Measurements from ENCODE around the gene GDPD2. TPM values are rescaled to one million over a fixed set of nuclear protein-coding genes. Genes with fewer than 3 reads are reported as not detected.

GDPD2 gene
- total RNA-seq, 2 donors from 2014 or later: 5.0 to 15.3 TPM

DNA sequence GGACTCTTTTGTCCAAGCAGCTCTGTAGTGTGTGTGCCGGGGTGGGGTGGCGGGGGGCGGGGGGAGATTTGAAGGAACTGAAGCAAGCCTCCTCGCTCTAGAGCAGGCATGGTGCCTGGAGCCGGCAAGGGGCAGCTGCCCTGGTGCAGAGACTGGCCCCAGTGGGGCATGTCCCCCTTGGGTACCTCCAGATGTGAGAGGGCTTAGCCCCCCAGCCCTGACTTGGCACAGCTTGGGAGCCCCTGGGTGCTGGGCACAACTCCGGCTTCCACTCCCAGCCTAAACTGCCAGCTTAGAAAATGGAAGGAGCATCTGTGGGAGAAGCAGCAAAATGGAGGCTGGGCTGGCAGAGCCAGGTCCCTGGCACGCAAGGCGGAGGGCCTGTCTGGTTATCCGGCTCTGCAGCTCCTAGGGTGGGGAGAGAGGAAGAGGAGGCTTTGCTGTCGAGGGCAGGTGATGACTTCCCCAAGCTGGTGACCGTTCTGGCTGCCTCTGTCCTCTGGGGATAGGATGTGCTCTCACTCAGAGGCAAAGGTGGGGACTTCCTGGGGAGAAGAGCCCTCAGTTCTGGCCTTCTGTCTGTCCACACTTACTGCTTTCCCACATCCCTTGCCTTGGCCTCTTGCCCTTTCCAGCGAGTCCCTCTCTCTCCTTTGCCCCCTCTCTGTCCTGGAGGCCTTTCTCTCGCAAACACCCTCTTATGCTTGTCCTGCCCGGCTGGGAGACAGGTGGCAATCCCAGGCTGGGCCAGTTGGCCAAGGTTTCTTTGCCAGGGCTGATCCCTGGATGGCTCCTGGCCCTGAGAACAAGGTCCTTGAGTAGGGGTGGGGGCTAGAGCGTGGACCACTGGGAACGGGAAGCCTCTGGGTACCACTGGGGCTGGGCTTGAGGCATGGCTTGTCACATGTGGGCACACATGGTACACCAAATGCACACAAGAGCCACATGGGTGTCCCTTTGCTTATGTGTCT lies 23.6 kb downstream of the GDPD2 start:
- intact Hi-C loops (cut with DNase I): no loop called here
- no peak overlapping the region for H3K4me3 ChIP-seq
- H3K27ac ChIP-seq: no peak overlapping the region
- H3K9ac ChIP-seq (ENCODE audit: low read depth in 2 of 2, low read length in 2 of 2): no peak overlapping the region
- H3K9me3 ChIP-seq: no peaks in the 10 kb centered on the region
- no peaks in the 10 kb centered on the region for H3K4me1 ChIP-seq
- no peaks in the 10 kb centered on the region for H3K36me3 ChIP-seq
- no peak for DNase-seq
- H3K27me3 ChIP-seq: peaks cover 20% of the 10 kb centered on the region
- TF ChIP-seq, protein P1, sequence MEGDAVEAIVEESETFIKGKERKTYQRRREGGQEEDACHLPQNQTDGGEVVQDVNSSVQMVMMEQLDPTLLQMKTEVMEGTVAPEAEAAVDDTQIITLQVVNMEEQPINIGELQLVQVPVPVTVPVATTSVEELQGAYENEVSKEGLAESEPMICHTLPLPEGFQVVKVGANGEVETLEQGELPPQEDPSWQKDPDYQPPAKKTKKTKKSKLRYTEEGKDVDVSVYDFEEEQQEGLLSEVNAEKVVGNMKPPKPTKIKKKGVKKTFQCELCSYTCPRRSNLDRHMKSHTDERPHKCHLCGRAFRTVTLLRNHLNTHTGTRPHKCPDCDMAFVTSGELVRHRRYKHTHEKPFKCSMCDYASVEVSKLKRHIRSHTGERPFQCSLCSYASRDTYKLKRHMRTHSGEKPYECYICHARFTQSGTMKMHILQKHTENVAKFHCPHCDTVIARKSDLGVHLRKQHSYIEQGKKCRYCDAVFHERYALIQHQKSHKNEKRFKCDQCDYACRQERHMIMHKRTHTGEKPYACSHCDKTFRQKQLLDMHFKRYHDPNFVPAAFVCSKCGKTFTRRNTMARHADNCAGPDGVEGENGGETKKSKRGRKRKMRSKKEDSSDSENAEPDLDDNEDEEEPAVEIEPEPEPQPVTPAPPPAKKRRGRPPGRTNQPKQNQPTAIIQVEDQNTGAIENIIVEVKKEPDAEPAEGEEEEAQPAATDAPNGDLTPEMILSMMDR (IDR thresholded peaks at IDR 0.05): no peak

DNA sequence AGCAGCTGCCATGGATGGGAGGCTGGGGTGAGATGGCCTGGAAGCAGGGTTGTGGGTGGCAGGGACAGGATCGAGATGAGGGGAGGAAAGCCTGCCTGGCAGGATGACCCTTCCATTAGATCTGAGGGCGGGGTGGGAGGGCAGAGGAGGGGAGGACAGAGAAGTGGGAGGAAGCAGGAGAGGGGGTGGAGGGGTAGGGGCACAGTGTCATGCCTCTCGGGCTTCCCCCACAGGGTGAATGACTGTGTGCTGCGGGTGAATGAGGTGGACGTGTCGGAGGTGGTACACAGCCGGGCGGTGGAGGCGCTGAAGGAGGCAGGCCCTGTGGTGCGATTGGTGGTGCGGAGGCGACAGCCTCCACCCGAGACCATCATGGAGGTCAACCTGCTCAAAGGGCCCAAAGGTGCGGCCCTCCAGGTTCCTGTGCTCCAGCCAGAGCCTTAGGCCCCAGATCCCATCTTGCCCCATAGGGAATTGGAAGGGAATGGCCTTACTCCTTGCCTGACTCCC lies 26.4 kb downstream of the GDPD2 start:
- Histone ChIP-seq H3K4me3 (no peak overlapping the region), H3K9me3 (no peaks in the 10 kb centered on the region), H3K9ac (ENCODE audit: low read depth in 2 of 2, low read length in 2 of 2) (no peak overlapping the region), H3K27ac (no peak overlapping the region), H3K36me3 (no peaks in the 10 kb centered on the region), H3K4me1 (no peaks in the 10 kb centered on the region), H3K27me3 (peaks cover 9% of the 10 kb centered on the region)
- TF ChIP-seq, protein P1 (IDR thresholded peaks at IDR 0.05): no peak
- intact Hi-C loops (cut with DNase I): no loop called here
- no peak for DNase-seq

DNA sequence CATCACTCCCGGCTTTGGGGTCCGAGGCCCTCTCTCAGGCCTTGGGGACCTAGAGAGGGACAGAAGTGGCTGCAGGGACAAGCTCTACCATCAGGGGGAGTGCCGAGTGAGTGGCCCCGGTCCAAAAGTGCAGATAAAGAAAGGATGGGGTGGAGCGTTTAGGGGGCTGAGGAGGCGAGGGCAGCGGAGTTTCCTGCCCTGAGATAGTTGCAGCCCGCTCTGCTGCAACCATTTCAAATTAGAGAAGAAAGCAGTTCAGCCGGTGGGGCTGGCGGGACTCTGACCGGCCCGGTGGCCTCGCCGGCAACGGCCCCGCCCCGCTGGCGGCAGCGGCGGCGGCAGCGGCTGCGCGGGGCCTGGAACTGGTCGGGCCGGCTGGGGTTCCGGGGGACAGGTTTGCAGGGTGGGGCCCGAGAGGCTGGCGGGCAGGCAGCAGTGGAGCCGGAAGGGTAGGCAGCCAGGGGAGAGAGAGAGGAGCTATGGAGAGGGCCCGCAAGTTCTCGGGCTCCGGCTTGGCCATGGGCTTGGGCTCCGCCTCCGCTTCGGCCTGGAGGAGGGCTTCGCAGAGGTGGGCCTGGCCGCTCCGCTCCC lies 29.1 kb downstream of the GDPD2 start:
- peak overlapping the region; percentile 64 to 73 for H3K9ac ChIP-seq (ENCODE audit: low read depth in 2 of 2, low read length in 2 of 2)
- TF ChIP-seq, protein P1 (IDR thresholded peaks at IDR 0.05): peak; percentile 49
- no peaks in the 10 kb centered on the region for H3K27me3 ChIP-seq
- peak; percentile 69 for DNase-seq
- peak overlapping the region; percentile 36 for H3K4me3 ChIP-seq
- H3K27ac ChIP-seq: peak overlapping the region; percentile 63
- no peaks in the 10 kb centered on the region for H3K36me3 ChIP-seq
- intact Hi-C loops (cut with DNase I): loop anchor here (5.0 to 10.0 kb wide), 2 partner anchors 100 to 213 kb away; no protein-coding TSS in a partner anchor
- H3K4me1 ChIP-seq: no peaks in the 10 kb centered on the region
- H3K9me3 ChIP-seq: no peaks in the 10 kb centered on the region

DNA sequence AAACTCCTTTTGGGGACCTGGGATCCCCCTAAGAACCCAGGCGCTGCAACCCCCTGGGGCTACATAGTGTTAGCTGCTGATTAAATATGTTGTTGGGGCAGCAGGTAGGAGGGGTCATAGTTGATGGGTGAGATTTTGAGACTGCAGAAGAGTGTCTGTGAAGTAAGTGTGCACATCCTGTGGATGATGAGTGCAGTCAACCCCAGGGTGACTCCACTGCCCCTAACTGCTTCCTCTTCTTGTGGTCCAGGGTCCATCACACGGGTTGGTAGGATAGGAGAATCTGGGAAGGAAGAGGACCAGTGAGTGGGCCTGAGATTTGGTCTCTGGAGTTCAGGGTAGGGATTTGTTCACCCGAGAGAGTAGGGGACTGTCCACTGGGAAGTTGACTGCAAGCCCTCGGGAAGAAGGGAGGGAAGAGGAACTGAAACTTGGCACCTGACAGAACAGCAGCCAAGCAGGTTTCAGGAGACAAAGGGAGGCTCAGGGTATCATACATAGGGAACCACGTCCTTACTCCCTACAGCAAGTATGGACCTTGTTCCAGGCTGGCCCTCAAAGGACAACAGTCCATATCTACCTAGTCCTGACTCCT lies 30.0 kb downstream of the GDPD2 start:
- no peaks in the 10 kb centered on the region for H3K27me3 ChIP-seq
- peak overlapping the region; percentile 37 to 73 for H3K9ac ChIP-seq (ENCODE audit: low read depth in 2 of 2, low read length in 2 of 2)
- H3K27ac ChIP-seq: peak overlapping the region; percentile 2
- no peaks in the 10 kb centered on the region for H3K9me3 ChIP-seq
- TF ChIP-seq, protein P1 (IDR thresholded peaks at IDR 0.05): no peak
- H3K4me3 ChIP-seq: peak overlapping the region; percentile 36
- intact Hi-C loops (cut with DNase I): loop anchor here (5.0 to 10.0 kb wide), 2 partner anchors 99 to 212 kb away; no protein-coding TSS in a partner anchor
- H3K4me1 ChIP-seq: no peaks in the 10 kb centered on the region
- no peaks in the 10 kb centered on the region for H3K36me3 ChIP-seq
- no peak for DNase-seq

Measured in colonic mucosa (tissue), 4 donors.